A549 (cell line): Measurements from ENCODE around the gene CKMT2. TPM values are rescaled to one million over a fixed set of nuclear protein-coding genes. Genes with fewer than 3 reads are reported as not detected.
"Not testable (repeated sequence)": the region's sequence is repeated elsewhere in the genome, so short reads cannot be mapped to it uniquely, and the experiment has no call there.

Experiments used
- ATAC-seq, 2 experiments: fragments of 200-7000 bp in 1 of 2; fragments of >200 bp in 1 of 2; cut with Nextera tagmentation in 1 of 2; cut with Tn5 transposase in 1 of 2; 3 replicates each; pipeline versions ENCODE4 v1.8.0 to v1.9.1; 2018 to 2020; ENCODE audit warnings: mild to moderate bottlenecking in 1 of 2, moderate library complexity in 1 of 2
- CTCF ChIA-PET: fragments of 300-600 bp; sonication (Branson Sonifier 250); formaldehyde crosslinking; extraction: SDS; loops from one replicate; lab custom pipeline; 2021; ENCODE audit warnings: antibody characterized with exemption, inconsistent platforms; lab: Yijun Ruan, JAX
- POLR2A ChIA-PET: fragments of 350-600 bp; formaldehyde crosslinking; extraction: SDS; loops from one replicate; lab custom pipeline; 2021; ENCODE audit warnings: antibody characterized with exemption, inconsistent platforms; lab: Yijun Ruan, JAX
- DNase-seq, 2 experiments: peaks; one replicate each; pipeline versions ENCODE4 v3.0.0 to v3.0.0-alpha.2; 2011 to 2016; ENCODE audit warnings: low read depth in 1 of 2, low spot score in 1 of 2
- FAIRE-seq: peaks from 2 replicates; lab custom pipeline; 2011; peaks lifted over from hg19 to GRCh38; lab: Jason Lieb, UNC
- H3K27ac ChIP-seq, 2 experiments: fragments of >200 bp; sonication (Bioruptor Twin); formaldehyde crosslinking; 3 replicates each; pipeline ENCODE4 v1.5.1; 2016 to 2017
- H3K4me1 ChIP-seq: fragments of >200 bp; sonication (Bioruptor Twin); formaldehyde crosslinking; 3 replicates; pipeline ENCODE4 v1.6.1; 2016
- H3K4me2 ChIP-seq: fragments of >200 bp; sonication (Bioruptor Twin); formaldehyde crosslinking; 3 replicates; pipeline ENCODE4 v1.6.1; 2016
- H3K4me3 ChIP-seq: fragments of >200 bp; sonication (Bioruptor Twin); formaldehyde crosslinking; 3 replicates; pipeline ENCODE4 v1.5.1; 2016
- H3K9me3 ChIP-seq: fragments of >200 bp; sonication (Bioruptor Twin); formaldehyde crosslinking; 3 replicates; pipeline ENCODE4 v1.6.1; 2016
- BCL3 ChIP-seq: fragments of >200 bp; sonication (Bioruptor Twin); formaldehyde crosslinking; IDR thresholded peaks from 3 replicates; pipeline ENCODE4 v1.6.1; 2016
- CHD4 ChIP-seq: fragments of 200-600 bp; sonication (generic); IDR thresholded peaks from 2 replicates; pipeline ENCODE4 v1.6.1; 2016; ENCODE audit warnings: antibody characterized with exemption, mild to moderate bottlenecking, borderline replicate concordance
- EHF ChIP-seq: fragments of 250-450 bp; sonication (Bioruptor Pico); IDR thresholded peaks from 2 replicates; pipeline ENCODE4 v1.5.0; 2020; ENCODE audit warnings: mild to moderate bottlenecking
- EHMT2 ChIP-seq: fragments of 200-600 bp; sonication (generic); IDR thresholded peaks from 2 replicates; pipeline ENCODE4 v1.6.1; 2016; ENCODE audit warnings: antibody characterized with exemption, low read depth, mild to moderate bottlenecking, moderate library complexity
- ELK1 ChIP-seq: fragments of 150-350 bp; IDR thresholded peaks from 2 replicates; pipeline ENCODE4 v1.6.1; 2014; ENCODE audit warnings: low read depth, mild to moderate bottlenecking, low read length
- EP300 ChIP-seq, 2 experiments: fragments of >200 bp; sonication (Bioruptor Twin); formaldehyde crosslinking; IDR thresholded peaks; 2 replicates in 1 of 2; 3 replicates in 1 of 2; pipeline ENCODE4 v1.6.1; 2016 to 2017
- FOSB ChIP-seq: fragments of 250-450 bp; sonication (Bioruptor Pico); IDR thresholded peaks from 2 replicates; pipeline ENCODE4 v1.5.0; 2020; ENCODE audit warnings: mild to moderate bottlenecking, moderate library complexity
- HEYL ChIP-seq: fragments of 250-450 bp; sonication (Bioruptor Pico); IDR thresholded peaks from 2 replicates; pipeline ENCODE4 v1.8.0; 2021; ENCODE audit warnings: mild to moderate bottlenecking, moderate library complexity
- HMGXB4 ChIP-seq: fragments of 250-450 bp; sonication (Bioruptor Pico); IDR thresholded peaks from 2 replicates; pipeline ENCODE4 v1.5.0; 2021; ENCODE audit warnings: mild to moderate bottlenecking, moderate library complexity, borderline replicate concordance
- HOXB13 ChIP-seq: fragments of 250-450 bp; sonication (Bioruptor Pico); IDR thresholded peaks from 2 replicates; pipeline ENCODE4 v1.5.0; 2020; ENCODE audit warnings: low read depth, mild to moderate bottlenecking, moderate library complexity
- HOXB5 ChIP-seq: fragments of 250-450 bp; sonication (Bioruptor Pico); IDR thresholded peaks from 2 replicates; pipeline ENCODE4 v1.5.0; 2020; ENCODE audit warnings: mild to moderate bottlenecking, moderate library complexity
- JUNB ChIP-seq: fragments of >200 bp; sonication (Bioruptor Twin); formaldehyde crosslinking; IDR thresholded peaks from 2 replicates; pipeline ENCODE4 v1.6.1; 2016
- KDM5A ChIP-seq: fragments of 200-600 bp; sonication (generic); IDR thresholded peaks from 2 replicates; pipeline ENCODE4 v1.6.1; 2016; ENCODE audit warnings: antibody characterized with exemption, mild to moderate bottlenecking
- MAZ ChIP-seq: fragments of 150-350 bp; IDR thresholded peaks from 2 replicates; pipeline ENCODE4 v1.6.1; 2014; ENCODE audit warnings: antibody characterized with exemption, low read depth, low read length, borderline replicate concordance
- NR3C1 ChIP-seq: fragments of >200 bp; sonication (Bioruptor Twin); formaldehyde crosslinking; IDR thresholded peaks from 3 replicates; pipeline ENCODE4 v1.6.1; 2017
- PBX3 ChIP-seq: IDR thresholded peaks from 2 replicates; pipeline ENCODE4 v1.6.1; 2012
- PHF8 ChIP-seq: fragments of 200-600 bp; sonication (generic); IDR thresholded peaks from 2 replicates; pipeline ENCODE4 v1.6.1; 2016; ENCODE audit warnings: low read depth, mild to moderate bottlenecking, antibody characterized with exemption, moderate library complexity, borderline replicate concordance
- POLR2AphosphoS2 ChIP-seq: conservative IDR thresholded peaks from 2 replicates; pipeline ENCODE4 v1.6.1; 2012; ENCODE audit warnings: low read length, improper control_type of control experiment, inconsistent platforms
- RARB ChIP-seq: fragments of 250-450 bp; sonication (Bioruptor Pico); IDR thresholded peaks from 2 replicates; pipeline ENCODE4 v1.8.0; 2021; ENCODE audit warnings: mild to moderate bottlenecking, moderate library complexity
- RCOR1 ChIP-seq: fragments of 150-350 bp; IDR thresholded peaks from 2 replicates; pipeline ENCODE4 v1.6.1; 2014; ENCODE audit warnings: antibody characterized with exemption, low read length, low read depth
- RNF2 ChIP-seq: fragments of 200-600 bp; sonication (generic); IDR thresholded peaks from 2 replicates; pipeline ENCODE4 v1.6.1; 2016; ENCODE audit warnings: low read depth, mild to moderate bottlenecking, antibody characterized with exemption, moderate library complexity, borderline replicate concordance
- SMC3 ChIP-seq: fragments of >200 bp; sonication (Bioruptor Twin); formaldehyde crosslinking; IDR thresholded peaks from 3 replicates; pipeline ENCODE4 v1.6.1; 2018; ENCODE audit warnings: inconsistent platforms
- SREBF2 ChIP-seq: fragments of 450-650 bp; IDR thresholded peaks from 2 replicates; pipeline ENCODE4 v1.6.1; 2014; ENCODE audit warnings: mild to moderate bottlenecking, moderate library complexity
- WGBS: methylation state at CpG from one replicate; pipeline ENCODE4 v1.1.6; 2017; ENCODE audit errors: missing lambda C conversion rate; 5-methylcytosine and 5-hydroxymethylcytosine counted together
- polyA plus RNA-seq, 4 experiments: library from polyadenylated mRNA; depleted of rRNA in 3 of 4; stranded (reverse); fragments of >200 nt; fragmentation: RNase III in 1 of 4; extraction: RNeasy Plus Mini Kit Qiagen cat#74134 plus additional on column Dnase treatment in 1 of 4; gene quantifications; 2 replicates in 3 of 4; 3 replicates in 1 of 4; pipeline ENCODE4 v1.2.3, GENCODE V29; 2011 to 2017

The CKMT2 gene
- polyA plus RNA-seq, 2 of the 4 experiments (the other 2 are of a cell fraction) = not detected

- TF ChIP-seq FOSB (no peak), RCOR1 (no peak), NR3C1 (no peak), KDM5A (no peak), CHD4 (no peak), EHMT2 (no peak), POLR2AphosphoS2 (no peak), RARB (CRISPR knock-in tag) (no peak), PBX3 (no peak), MAZ (no peak), PHF8 (no peak), HOXB5 (CRISPR knock-in tag) (no peak), RNF2 (no peak), JUNB (no peak), SREBF2 (no peak), HOXB13 (CRISPR knock-in tag) (no peak), HEYL (no peak), EHF (CRISPR knock-in tag) (no peak)
- no peak for DNase-seq
- Histone ChIP-seq H3K4me2 (no peak overlapping the region), H3K27ac (no peak overlapping the region), H3K4me1 (no peaks in the 10 kb centered on the region), H3K4me3 (no peak overlapping the region), H3K9me3 (peaks cover 5% of the 10 kb centered on the region; the same call in 1 of the 3 replicates)
- POLR2A ChIA-PET = interaction anchor here (1.0 kb wide), 1 partner anchor 15 kb away, joined by 3 read pairs; no protein-coding TSS in a partner anchor
- CTCF ChIA-PET = interaction anchor here (0.8 to 1.4 kb wide), 2 partner anchors 44 to 228 kb away, joined by 3 to 8 read pairs; no protein-coding TSS in a partner anchor
- 94% methylated on average over 15 of the region's 21 CpGs for WGBS
- no peak for ATAC-seq
- no peak for FAIRE-seq
Measured at GRCh38 chr5:81254886-81255559, 21.9 kb downstream of the CKMT2 start.

GRCh38 chr5:81256766-81257165 is 23.6 kb downstream of the CKMT2 start:
- POLR2A ChIA-PET = no interaction called here

GRCh38 chr5:81262796-81263195 is 29.7 kb downstream of the CKMT2 start:
- H3K9me3 ChIP-seq, FAIRE-seq, CTCF ChIA-PET, ATAC-seq, H3K4me2 ChIP-seq, H3K4me3 ChIP-seq, POLR2A ChIA-PET, DNase-seq, H3K4me1 ChIP-seq, H3K27ac ChIP-seq: not testable (repeated sequence)
- WGBS = 80% methylated on average over 1 of the region's 1 CpG

More at GRCh38 chr5:81256766-81257165, 23.6 kb downstream of the CKMT2 start:
- FAIRE-seq (no peak), ATAC-seq (no peak), DNase-seq (no peak)
- Histone ChIP-seq H3K4me3 (no peak overlapping the region), H3K9me3 (peaks cover 3% of the 10 kb centered on the region; the same call in 2 of the 3 replicates), H3K27ac (no peak overlapping the region), H3K4me2 (no peak overlapping the region), H3K4me1 (no peaks in the 10 kb centered on the region)
- CTCF ChIA-PET = interaction anchor here (0.5 kb wide), 1 partner anchor 350 kb away, joined by 3 read pairs; no protein-coding TSS in a partner anchor
- TF ChIP-seq EP300 (IDR thresholded peaks at IDR 0.05) (no peak), HMGXB4 (CRISPR knock-in tag) (no peak), PHF8 (no peak), HOXB13 (CRISPR knock-in tag) (no peak), KDM5A (no peak), MAZ (no peak), SMC3 (no peak), BCL3 (no peak), POLR2AphosphoS2 (no peak), ELK1 (no peak)
- WGBS = 86% methylated on average over 1 of the region's 1 CpG
